NCI-H2107 treated with DMSO at 0.1 percent for 48 hours (cell line): Measurements from ENCODE around the gene ABCB4.

Source experiments
- DNase-seq: peaks from one replicate; lab custom pipeline; 2025; ENCODE audit not compliant: unreplicated experiment; lab: John Stamatoyannopoulos, UW

Gene ABCB4

GRCh38 chr7:87424075-87424474 is 51.4 kb downstream of the ABCB4 start:
- no peak for DNase-seq

- no peak for DNase-seq
Measured at GRCh38 chr7:87420173-87420572, 55.3 kb downstream of the ABCB4 start.

GRCh38 chr7:87416682-87417587 is 58.5 kb downstream of the ABCB4 start:
- peak; percentile 30 for DNase-seq

- DNase-seq, result no peak
Measured at GRCh38 chr7:87414794-87415188, 60.7 kb downstream of the ABCB4 start.

DNA sequence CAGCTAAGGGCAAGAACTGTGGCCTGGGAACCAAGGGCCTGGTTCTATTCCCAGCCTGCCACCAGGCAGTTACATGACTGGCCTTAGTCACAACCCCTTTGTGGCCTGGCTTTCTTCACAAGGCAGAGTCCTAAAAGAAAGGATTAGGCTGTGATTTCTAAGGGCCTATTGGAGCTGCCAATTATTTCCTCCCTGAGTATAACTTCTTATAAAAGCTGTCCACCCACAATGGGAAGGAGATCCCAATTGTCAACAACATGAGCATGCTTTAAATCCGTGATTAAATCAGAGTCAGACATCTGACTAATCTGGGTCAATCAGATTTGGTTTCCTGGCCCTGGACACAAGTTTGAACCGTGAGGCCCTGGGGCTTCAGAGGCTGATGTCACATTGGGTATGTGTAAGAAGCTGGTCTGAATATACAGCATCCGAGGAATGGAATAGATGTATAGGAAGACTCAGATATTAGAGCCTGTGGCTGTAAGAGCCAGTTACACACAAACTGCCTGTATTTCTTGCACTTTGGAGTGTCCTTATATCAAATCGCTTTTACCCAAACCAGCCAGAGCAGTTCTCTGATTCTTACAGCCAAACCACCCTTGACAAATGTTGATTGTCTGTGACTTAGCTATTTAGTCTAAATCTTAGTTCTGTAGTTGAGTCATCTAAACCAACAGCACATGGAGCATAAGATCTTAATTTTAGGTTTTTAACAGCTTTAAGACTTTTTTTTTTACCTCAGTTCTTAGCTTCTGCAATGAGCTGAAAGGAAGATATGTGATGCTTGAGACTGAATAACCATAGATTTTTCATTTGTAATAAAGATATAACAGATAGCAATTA is 61.3 kb downstream of the ABCB4 start:
- no peak for DNase-seq

DNA sequence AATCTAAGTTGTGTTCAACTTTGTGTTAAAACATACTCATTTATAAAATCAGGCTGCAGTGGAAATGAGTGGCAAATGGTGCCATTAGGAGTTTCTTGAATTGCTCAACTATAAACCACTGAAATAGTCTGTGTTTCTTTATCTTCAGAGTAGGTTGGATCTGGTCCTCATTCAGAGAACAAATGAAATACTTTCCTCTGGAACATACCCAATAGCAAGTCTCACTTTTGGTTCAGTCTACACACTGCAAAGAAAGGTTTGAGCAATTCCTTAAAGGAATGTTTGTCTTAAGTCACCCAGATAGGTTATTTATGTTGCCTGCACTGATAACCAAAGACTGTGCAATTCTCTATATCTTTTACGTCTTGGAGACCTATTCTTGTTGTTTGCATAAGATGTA is 62.5 kb downstream of the ABCB4 start:
- no peak for DNase-seq

DNA sequence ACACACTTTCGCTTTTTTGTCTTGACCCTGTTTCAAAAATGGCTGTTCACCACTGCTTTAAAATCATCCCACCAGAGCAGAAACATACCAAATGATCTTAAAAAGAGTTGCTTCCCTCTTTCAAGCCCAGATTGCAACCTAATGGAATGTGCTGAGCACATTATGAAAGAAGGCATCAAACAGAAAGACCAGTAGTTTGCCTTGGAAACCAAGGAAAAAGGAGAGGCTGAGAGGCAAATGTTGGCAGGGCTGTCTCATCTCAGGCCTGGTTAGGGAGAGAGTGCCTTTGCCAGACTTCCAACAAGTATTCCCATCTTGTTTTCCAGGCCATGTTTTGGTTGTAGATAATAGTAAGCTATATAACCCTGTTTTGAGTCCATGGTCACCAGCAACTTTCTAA is 64.3 kb downstream of the ABCB4 start:
- no peak for DNase-seq

GRCh38 chr7:87404674-87405073 is 70.8 kb downstream of the ABCB4 start:
- DNase-seq, result no peak

- DNase-seq, result no peak
Measured at GRCh38 chr7:87398446-87398845, 77.0 kb downstream of the ABCB4 start.

- no peak for DNase-seq
Measured at GRCh38 chr7:87395442-87396020, 79.9 kb downstream of the ABCB4 start.

DNA sequence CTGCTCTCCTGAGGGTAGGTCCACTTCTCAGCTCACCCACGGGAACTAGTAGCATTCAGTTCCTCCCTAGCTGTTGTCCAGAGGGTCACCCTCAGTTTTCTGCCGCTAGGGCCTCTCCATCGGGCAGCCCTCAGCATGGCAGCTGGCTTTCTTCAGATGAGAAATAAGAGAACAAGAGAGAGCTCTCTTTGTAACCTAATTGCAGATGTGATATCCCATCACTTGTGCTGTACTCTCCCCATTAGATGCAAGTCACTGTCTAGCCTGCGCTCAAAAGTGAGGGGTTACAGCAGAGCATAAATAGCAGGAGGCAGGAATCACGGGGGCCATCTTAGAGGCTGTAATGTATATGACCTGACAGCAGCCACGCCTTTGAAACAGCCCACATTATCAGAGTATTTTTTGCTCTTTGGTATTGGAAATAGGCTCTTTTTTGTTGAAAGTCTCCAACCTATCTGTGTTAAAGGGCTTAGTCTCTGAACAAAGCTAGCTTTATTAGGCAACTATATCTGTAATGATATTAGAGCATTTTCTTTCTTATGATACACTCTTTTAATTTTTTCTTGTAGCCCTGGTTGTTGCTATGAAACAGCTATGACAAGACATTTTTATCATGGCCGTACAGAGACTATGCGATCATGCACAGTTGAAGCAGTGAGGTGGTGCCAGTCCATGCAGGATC is 84.3 kb downstream of the ABCB4 start:
- no peak for DNase-seq

DNA sequence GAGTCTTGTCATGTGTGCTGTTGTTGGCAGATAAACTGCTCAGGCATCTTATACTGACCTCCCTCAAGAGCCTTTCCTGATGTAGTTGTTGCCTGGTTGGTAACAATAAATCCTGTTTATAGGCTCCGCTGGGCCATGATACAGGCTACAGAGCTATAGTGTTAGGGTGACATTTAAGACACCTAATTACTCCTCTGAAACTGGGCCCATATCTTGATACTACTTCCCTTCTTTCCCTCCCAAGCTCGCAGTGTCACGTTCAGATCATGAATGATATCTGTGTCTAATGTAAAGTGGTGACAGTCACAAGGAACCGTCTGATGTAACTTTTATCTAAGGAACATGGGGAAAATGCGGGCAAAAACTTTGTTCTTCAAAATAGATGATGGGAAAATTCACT is 94.6 kb downstream of the ABCB4 start:
- no peak for DNase-seq

DNA sequence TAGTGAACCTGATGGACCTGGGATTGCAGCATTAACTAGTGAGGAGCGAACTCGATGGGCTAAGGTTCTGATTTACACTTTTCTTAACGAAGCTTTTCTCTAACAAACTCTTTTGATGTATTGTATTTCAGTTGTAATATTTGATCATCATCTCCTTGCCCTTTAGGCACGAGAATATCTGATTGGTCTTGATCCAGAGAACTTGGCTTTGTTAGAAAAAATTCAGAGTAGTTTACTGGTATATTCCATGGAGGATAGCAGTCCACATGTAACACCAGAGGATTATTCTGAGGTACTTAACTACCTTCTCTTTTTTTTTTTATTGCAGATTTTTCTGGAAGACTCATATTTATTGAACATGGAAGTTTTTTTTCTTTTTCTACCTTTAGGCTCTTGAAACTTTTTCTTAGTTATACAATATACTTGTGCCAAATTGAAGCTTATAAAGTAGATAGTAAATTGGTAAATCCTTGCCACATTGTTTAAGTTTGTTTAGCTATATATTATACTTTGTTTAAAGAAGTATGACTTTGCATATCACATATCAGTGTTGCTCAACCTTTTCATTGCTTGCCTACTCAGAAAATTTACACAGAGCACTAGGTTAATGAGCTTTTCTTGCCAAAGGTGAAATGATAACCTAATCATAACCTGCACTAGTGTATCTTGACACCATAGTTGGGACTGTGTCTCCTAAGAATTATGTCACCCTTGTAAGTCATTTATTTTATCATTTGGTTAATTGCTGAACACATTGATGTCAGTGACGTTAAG is 99.6 kb downstream of the ABCB4 start:
- no peak for DNase-seq

DNA sequence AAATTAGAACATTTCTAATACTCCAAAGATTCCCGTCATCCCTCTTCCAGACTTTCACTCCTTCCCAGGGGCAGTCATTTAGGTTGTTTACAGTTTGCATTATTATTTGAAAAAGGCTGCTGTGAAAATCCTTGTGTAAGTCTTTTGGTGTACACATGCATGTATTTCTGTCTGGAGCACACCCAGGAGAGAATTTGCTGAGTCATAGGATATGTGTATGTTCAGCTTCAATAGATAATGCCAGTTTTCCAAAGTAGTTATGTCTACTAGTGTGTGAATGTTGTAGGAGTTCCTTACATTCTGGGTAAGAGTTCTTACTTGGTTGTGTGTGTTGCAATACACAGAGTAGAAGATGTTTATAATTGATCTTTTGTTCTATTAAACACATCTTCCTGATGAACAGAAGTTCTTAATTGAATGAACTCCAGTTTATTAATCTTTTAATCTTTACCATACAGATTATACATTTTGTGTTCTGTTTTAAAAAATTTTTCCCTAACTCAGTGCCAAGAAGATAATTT is 104.8 kb downstream of the ABCB4 start:
- DNase-seq, result no peak

GRCh38 chr7:87369216-87369615 is 106.3 kb downstream of the ABCB4 start:
- no peak for DNase-seq

GRCh38 chr7:87364246-87364645 is 111.2 kb downstream of the ABCB4 start:
- DNase-seq, result no peak

- DNase-seq, result no peak
Measured at GRCh38 chr7:87363342-87363741, 112.1 kb downstream of the ABCB4 start.

GRCh38 chr7:87361320-87361719 is 114.2 kb downstream of the ABCB4 start:
- DNase-seq, result no peak

GRCh38 chr7:87359366-87359765 is 116.1 kb downstream of the ABCB4 start:
- DNase-seq, result no peak

GRCh38 chr7:87356448-87356847 is 119.0 kb downstream of the ABCB4 start:
- no peak for DNase-seq
